Neutrophil (primary cell): ENCODE measurements around the gene TNNI3K.

ENCODE experiments used
- H3K27ac ChIP-seq: fragments of 200-600 bp; sonication (generic); 2 replicates; pipeline ENCODE4 v1.5.1; 2016; ENCODE audit warnings: mild to moderate bottlenecking, moderate library complexity
- H3K27me3 ChIP-seq: fragments of 200-600 bp; sonication (generic); 2 replicates; pipeline ENCODE4 v1.6.0; 2016; ENCODE audit warnings: mild to moderate bottlenecking
- H3K36me3 ChIP-seq: fragments of 200-600 bp; sonication (generic); 2 replicates; pipeline ENCODE4 v1.5.1; 2017
- H3K4me1 ChIP-seq, 2 experiments: fragments of 200-600 bp in 1 of 2; sonication (generic) in 1 of 2; 1 replicate in 1 of 2; 2 replicates in 1 of 2; pipeline versions ENCODE4 v1.5.1 to v1.6.1; 2013 to 2016; ENCODE audit warnings: low read depth in 1 of 2, low read length in 1 of 2, mild to moderate bottlenecking in 1 of 2, moderate library complexity in 1 of 2; ENCODE audit not compliant: control insufficient read depth in 1 of 2, insufficient read depth in 1 of 2
- H3K4me3 ChIP-seq, 2 experiments: fragments of 200-600 bp in 1 of 2; sonication (generic) in 1 of 2; 1 replicate in 1 of 2; 2 replicates in 1 of 2; pipeline ENCODE4 v1.5.1; 2013 to 2016; ENCODE audit warnings: low read depth in 1 of 2, low read length in 1 of 2, mild to moderate bottlenecking in 1 of 2, moderate library complexity in 1 of 2
- H3K9me3 ChIP-seq: fragments of 200-600 bp; sonication (generic); 2 replicates; pipeline ENCODE4 v1.5.1; 2016
- TF ChIP-seq, protein P1 (sequence below): fragments of 200-600 bp; sonication (generic); IDR thresholded peaks from 2 replicates; pipeline ENCODE4 v1.5.1; 2016; ENCODE audit warnings: antibody characterized with exemption

The TNNI3K gene

DNA sequence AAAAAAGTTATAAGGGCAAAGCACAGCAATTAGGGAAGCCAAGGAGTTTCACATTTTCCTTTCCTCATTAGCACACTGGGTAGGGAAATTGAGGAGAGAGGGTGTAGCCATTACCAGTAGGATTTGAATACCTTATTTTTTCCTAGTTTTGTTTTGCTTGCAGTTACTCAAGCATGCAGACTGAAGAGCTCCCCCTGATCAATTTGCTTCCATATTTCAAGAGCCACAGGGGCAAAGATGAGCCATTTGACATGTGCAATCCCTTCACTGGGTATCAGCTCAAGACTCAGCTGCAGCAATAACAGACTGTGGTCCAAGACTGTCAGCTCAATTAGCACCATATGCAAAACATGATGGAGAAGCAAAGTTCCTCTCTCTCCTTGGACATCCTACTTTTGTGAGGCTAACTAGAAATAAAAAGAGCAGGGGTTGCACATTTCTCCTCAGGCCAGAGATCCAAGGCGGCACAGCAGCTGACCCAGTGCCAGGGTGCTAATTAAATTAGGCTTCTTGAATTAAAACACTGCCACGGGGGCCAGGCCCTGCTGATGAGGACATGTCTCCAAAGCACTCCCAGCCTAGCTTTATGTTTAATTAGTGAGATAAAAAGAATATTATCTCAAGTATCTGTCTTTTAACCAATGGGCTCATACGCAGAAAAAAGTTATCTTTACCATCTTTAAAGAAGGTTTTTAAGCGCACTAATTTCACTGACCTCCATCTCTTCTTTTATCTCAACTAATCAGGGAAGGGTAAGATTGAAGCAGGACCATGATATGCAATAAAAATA, 314.0 kb downstream of the TNNI3K start:
- no peak overlapping the region for H3K27ac ChIP-seq
- no peak overlapping the region for H3K4me3 ChIP-seq
- H3K9me3 ChIP-seq = no peaks in the 10 kb centered on the region
- no peaks in the 10 kb centered on the region for H3K4me1 ChIP-seq
- TF ChIP-seq, protein P1, sequence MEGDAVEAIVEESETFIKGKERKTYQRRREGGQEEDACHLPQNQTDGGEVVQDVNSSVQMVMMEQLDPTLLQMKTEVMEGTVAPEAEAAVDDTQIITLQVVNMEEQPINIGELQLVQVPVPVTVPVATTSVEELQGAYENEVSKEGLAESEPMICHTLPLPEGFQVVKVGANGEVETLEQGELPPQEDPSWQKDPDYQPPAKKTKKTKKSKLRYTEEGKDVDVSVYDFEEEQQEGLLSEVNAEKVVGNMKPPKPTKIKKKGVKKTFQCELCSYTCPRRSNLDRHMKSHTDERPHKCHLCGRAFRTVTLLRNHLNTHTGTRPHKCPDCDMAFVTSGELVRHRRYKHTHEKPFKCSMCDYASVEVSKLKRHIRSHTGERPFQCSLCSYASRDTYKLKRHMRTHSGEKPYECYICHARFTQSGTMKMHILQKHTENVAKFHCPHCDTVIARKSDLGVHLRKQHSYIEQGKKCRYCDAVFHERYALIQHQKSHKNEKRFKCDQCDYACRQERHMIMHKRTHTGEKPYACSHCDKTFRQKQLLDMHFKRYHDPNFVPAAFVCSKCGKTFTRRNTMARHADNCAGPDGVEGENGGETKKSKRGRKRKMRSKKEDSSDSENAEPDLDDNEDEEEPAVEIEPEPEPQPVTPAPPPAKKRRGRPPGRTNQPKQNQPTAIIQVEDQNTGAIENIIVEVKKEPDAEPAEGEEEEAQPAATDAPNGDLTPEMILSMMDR = no peak
- no peaks in the 10 kb centered on the region for H3K36me3 ChIP-seq
- no peaks in the 10 kb centered on the region for H3K27me3 ChIP-seq

DNA sequence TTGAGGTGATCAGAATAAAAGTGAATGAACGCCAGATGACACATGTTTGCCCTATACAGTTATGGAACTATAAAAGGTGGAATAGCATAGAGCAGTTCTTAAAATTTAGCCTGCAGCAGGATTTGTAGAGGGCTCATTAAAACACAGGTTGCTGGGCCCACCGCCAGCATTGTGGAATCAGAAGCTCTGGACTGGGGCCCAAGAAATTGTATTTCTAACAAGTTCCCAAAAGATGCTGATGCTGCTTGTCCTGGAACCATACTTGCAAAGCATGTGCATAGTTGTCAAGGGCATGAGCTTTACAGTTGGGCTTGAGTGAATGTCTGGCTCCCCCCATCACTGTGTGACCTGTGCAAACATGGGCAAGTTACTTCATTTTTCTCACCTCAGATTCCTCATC, 314.7 kb downstream of the TNNI3K start:
- H3K36me3 ChIP-seq = no peaks in the 10 kb centered on the region
- H3K9me3 ChIP-seq = no peaks in the 10 kb centered on the region
- no peak overlapping the region for H3K27ac ChIP-seq
- no peaks in the 10 kb centered on the region for H3K27me3 ChIP-seq
- no peak overlapping the region for H3K4me3 ChIP-seq
- H3K4me1 ChIP-seq = no peaks in the 10 kb centered on the region
- TF ChIP-seq, protein P1 = no peak

DNA sequence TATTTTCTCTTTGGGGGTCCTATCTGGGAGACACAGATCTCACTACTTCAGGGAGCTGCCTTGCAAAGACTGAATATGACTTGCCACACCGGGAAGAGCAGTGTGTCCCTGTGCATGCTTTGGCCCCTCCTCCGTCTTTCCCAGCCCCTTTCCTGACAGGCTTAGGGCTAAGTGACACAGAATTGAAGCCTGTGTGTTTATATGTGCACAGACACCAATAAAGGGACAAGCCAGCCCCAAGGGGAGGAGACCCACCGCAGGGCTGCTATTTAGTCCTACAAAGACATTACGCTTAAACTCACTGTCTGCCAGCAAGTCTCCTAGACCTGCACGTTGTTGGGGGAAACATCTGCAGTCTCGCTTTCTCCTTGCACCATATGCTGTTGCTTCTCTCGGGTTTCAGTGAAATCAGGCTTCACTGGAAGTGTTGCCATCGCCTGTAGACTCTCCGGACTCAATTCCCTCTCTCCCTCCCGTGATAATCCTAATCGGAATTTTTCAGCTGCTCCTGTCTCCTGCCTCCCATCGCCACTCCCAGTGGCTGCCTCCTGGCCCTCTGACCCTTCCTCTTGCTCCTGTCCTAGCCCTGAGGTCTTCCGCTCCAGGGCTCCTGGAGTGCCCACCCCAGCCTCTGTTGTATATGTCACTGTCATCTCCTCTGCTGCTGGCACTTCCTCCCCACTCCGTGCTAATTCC, 335.8 kb downstream of the TNNI3K start:
- Histone ChIP-seq H3K27ac (no peak overlapping the region), H3K27me3 (no peaks in the 10 kb centered on the region), H3K4me1 (no peaks in the 10 kb centered on the region), H3K4me3 (no peak overlapping the region), H3K36me3 (no peaks in the 10 kb centered on the region), H3K9me3 (no peaks in the 10 kb centered on the region)
- TF ChIP-seq, protein P1 = no peak

DNA sequence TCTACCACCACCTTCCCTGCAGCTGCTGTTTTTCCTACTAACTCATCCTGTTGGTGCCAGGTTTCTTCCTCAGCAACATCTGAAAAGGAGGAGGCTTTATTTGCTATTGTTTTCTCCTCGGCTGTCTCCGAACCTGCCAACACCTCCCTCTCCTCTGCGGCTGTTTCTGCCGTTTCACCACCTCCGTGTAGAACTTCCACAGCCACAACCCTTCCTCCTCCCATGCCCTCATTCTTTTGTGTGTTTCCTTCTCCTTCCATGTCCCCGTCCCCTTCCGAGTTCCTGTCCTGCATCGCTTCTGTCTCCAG, 336.3 kb downstream of the TNNI3K start:
- Histone ChIP-seq H3K4me3 (no peak overlapping the region), H3K4me1 (no peaks in the 10 kb centered on the region), H3K9me3 (no peaks in the 10 kb centered on the region), H3K27ac (no peak overlapping the region), H3K27me3 (no peaks in the 10 kb centered on the region), H3K36me3 (no peaks in the 10 kb centered on the region)
- TF ChIP-seq, protein P1 = no peak

- TF ChIP-seq, protein P1 = no peak
- Histone ChIP-seq H3K27me3 (no peaks in the 10 kb centered on the region), H3K27ac (no peak overlapping the region), H3K36me3 (no peaks in the 10 kb centered on the region), H3K9me3 (no peaks in the 10 kb centered on the region), H3K4me3 (no peak overlapping the region), H3K4me1 (no peaks in the 10 kb centered on the region)
These were observed 336.7 kb downstream of the TNNI3K start for GRCh38 chr1:74571891-74572290.
